CD4-positive, alpha-beta memory T cell (primary cell): ENCODE results near the gene HLA-DPA1. TPM values are rescaled to one million over a fixed set of nuclear protein-coding genes. Genes with fewer than 3 reads are reported as not detected.

ENCODE experiments used
- CTCF ChIA-PET: fragments of 350-600 bp; sonication (Branson Sonifier 250); formaldehyde crosslinking; loops from one replicate; lab custom pipeline; 2021; ENCODE audit warnings: inconsistent platforms; ENCODE audit not compliant: partially characterized antibody; lab: Charles Lee
- POLR2A ChIA-PET: fragments of 350-600 bp; sonication (Branson Sonifier 250); formaldehyde crosslinking; loops from one replicate; lab custom pipeline; 2021; ENCODE audit not compliant: partially characterized antibody; lab: Charles Lee
- DNase-seq, 5 donors: peaks; one replicate each; pipeline versions ENCODE4 v3.0.0 to v3.0.0-alpha.2; 2020 to 2022; ENCODE audit warnings: mixed read lengths in 1 of 5
- H3K27ac ChIP-seq: one replicate; pipeline ENCODE4 v1.7.0; 2013; ENCODE audit warnings: low read depth, low read length
- H3K27me3 ChIP-seq: 2 replicates; pipeline ENCODE4 v1.7.0; 2013; ENCODE audit warnings: mild to moderate bottlenecking, low read length, moderate library complexity; ENCODE audit not compliant: insufficient read depth
- H3K36me3 ChIP-seq: 2 replicates; pipeline ENCODE4 v1.7.0; 2013; ENCODE audit warnings: mild to moderate bottlenecking, low read length, moderate library complexity; ENCODE audit not compliant: insufficient read depth
- H3K4me1 ChIP-seq: 2 replicates; pipeline ENCODE4 v1.7.0; 2013; ENCODE audit warnings: mild to moderate bottlenecking, low read length, moderate library complexity; ENCODE audit not compliant: insufficient read depth
- H3K4me3 ChIP-seq, 2 donors: one replicate each; pipeline ENCODE4 v1.7.0; 2013; ENCODE audit warnings: low read length in 2 of 2, mild to moderate bottlenecking in 1 of 2
- H3K9me3 ChIP-seq, 2 donors: one replicate each; pipeline ENCODE4 v1.7.0; 2013; ENCODE audit warnings: low read length in 2 of 2, control low read depth in 1 of 2; ENCODE audit not compliant: control insufficient read depth in 1 of 2
- H3K27ac Mint-ChIP-seq, 7 donors: one replicate each; pipeline ENCODE4 v1.8.0; 2020 to 2021; ENCODE audit warnings: mixed read lengths in 7 of 7, mild to moderate bottlenecking in 6 of 7, inconsistent platforms in 3 of 7, moderate library complexity in 3 of 7
- H3K27me3 Mint-ChIP-seq, 2 donors: one replicate each; pipeline ENCODE4 v1.8.0; 2020 to 2021; ENCODE audit warnings: mixed read lengths in 2 of 2
- H3K36me3 Mint-ChIP-seq, 2 donors: one replicate each; pipeline ENCODE4 v1.8.0; 2020 to 2021; ENCODE audit warnings: mixed read lengths in 2 of 2, inconsistent platforms in 1 of 2, mild to moderate bottlenecking in 1 of 2
- H3K4me1 Mint-ChIP-seq, 4 donors: one replicate each; pipeline ENCODE4 v1.8.0; 2020 to 2021; ENCODE audit warnings: mixed read lengths in 4 of 4, mild to moderate bottlenecking in 1 of 4
- H3K4me3 Mint-ChIP-seq, 8 donors: one replicate each; pipeline ENCODE4 v1.8.0; 2020 to 2021; ENCODE audit warnings: mixed read lengths in 8 of 8, mild to moderate bottlenecking in 7 of 8, moderate library complexity in 6 of 8, inconsistent platforms in 3 of 8
- H3K9me3 Mint-ChIP-seq, 8 donors: one replicate each; pipeline ENCODE4 v1.8.0; 2020 to 2021; ENCODE audit warnings: mixed read lengths in 8 of 8, mild to moderate bottlenecking in 5 of 8, inconsistent platforms in 3 of 8, moderate library complexity in 1 of 8
- intact Hi-C: fragments of 100-400 bp; cut with micrococcal nuclease; formaldehyde crosslinking; loops from one replicate; pipeline ENCODE4 v1.15.1; 2023
- polyA plus RNA-seq, 2 donors: library from polyadenylated mRNA; unstranded; fragments of 300-500 nt; fragmentation: Illumina TruSeq; gene quantifications; one replicate each; pipeline ENCODE4 v1.2.3, GENCODE V29; 2021
- total RNA-seq, 2 experiments: library from RNA; stranded (reverse); gene quantifications; one replicate each; pipeline ENCODE4 v1.2.3, GENCODE V29; 2021

HLA-DPA1 gene
- total and polyA plus RNA-seq, 4 experiments from 2014 or later: 17.0 to 41.6 (median 29.1) TPM

GRCh38 chr6:33091957-33092356 lies 18.5 kb upstream of the HLA-DPA1 start:
- H3K27me3 Mint-ChIP-seq: peaks cover 9 to 29% of the 10 kb centered on the region in 2 donors
- Histone ChIP-seq H3K27ac (no peak overlapping the region), H3K4me3 (no peak overlapping the region), H3K9me3 (no peaks in the 10 kb centered on the region), H3K36me3 (no peaks in the 10 kb centered on the region), H3K27me3 (no peaks in the 10 kb centered on the region), H3K4me1 (no peaks in the 10 kb centered on the region)
- intact Hi-C loops: loop anchor here (1.0 kb wide), 1 partner anchor 78 kb away; no protein-coding TSS in a partner anchor
- ChIA-PET CTCF (no interaction called here), POLR2A (no interaction called here)
- peaks cover 2% of the 10 kb centered on the region in 2 donors for H3K36me3 Mint-ChIP-seq
- H3K4me1 Mint-ChIP-seq: no peaks in the 10 kb centered on the region
- no peak overlapping the region for H3K4me3 Mint-ChIP-seq
- peaks cover 0 to 7% (median 2%) of the 10 kb centered on the region in 8 donors for H3K9me3 Mint-ChIP-seq
- DNase-seq: peak in 4 of 5 donors; percentile 33 to 41 (median 36)
- H3K27ac Mint-ChIP-seq: no peak overlapping the region

- Histone ChIP-seq H3K27me3 (no peaks in the 10 kb centered on the region), H3K4me1 (no peaks in the 10 kb centered on the region), H3K27ac (no peak overlapping the region), H3K36me3 (peaks cover 14% of the 10 kb centered on the region), H3K9me3 (no peaks in the 10 kb centered on the region), H3K4me3 (no peak overlapping the region)
- no peaks in the 10 kb centered on the region for H3K4me1 Mint-ChIP-seq
- intact Hi-C loops: no loop called here
- ChIA-PET CTCF (interaction anchor here (0.8 to 2.5 kb wide), 4 partner anchors 9 to 76 kb away, joined by 3 to 9 read pairs (median 3); partner anchors contain the start of gene HLA-DPA1), POLR2A (no interaction called here)
- no peak overlapping the region for H3K4me3 Mint-ChIP-seq
- no peak for DNase-seq
- H3K9me3 Mint-ChIP-seq: peaks cover 0 to 4% (median 0%) of the 10 kb centered on the region in 8 donors
- H3K27me3 Mint-ChIP-seq: peaks cover 1 to 16% of the 10 kb centered on the region in 2 donors
- peak overlapping the region in 1 of 7 donors; percentile 62 for H3K27ac Mint-ChIP-seq
- H3K36me3 Mint-ChIP-seq: peaks cover 0 to 4% of the 10 kb centered on the region in 2 donors
Observed at GRCh38 chr6:33088931-33089620, 15.6 kb upstream of the HLA-DPA1 start.

GRCh38 chr6:33088258-33088930 lies 14.9 kb upstream of the HLA-DPA1 start:
- Histone ChIP-seq H3K4me1 (no peaks in the 10 kb centered on the region), H3K27me3 (no peaks in the 10 kb centered on the region), H3K4me3 (no peak overlapping the region), H3K9me3 (no peaks in the 10 kb centered on the region), H3K27ac (no peak overlapping the region), H3K36me3 (peaks cover 14% of the 10 kb centered on the region)
- CTCF ChIA-PET: interaction anchor here (0.8 to 2.5 kb wide), 3 partner anchors 8 to 75 kb away, joined by 3 to 9 read pairs (median 3); partner anchors contain the start of gene HLA-DPA1
- Mint-ChIP-seq H3K4me1 (no peaks in the 10 kb centered on the region), H3K36me3 (peaks cover 0 to 4% of the 10 kb centered on the region in 2 donors), H3K4me3 (no peak overlapping the region), H3K27ac (peak overlapping the region in 1 of 7 donors; percentile 9), H3K9me3 (peaks cover 0 to 4% (median 0%) of the 10 kb centered on the region in 8 donors), H3K27me3 (peaks cover 1 to 16% of the 10 kb centered on the region in 2 donors)
- POLR2A ChIA-PET: no interaction called here
- no peak for DNase-seq
- intact Hi-C loops: no loop called here

GRCh38 chr6:33085627-33086026 lies 12.2 kb upstream of the HLA-DPA1 start:
- DNase-seq: no peak
- Histone ChIP-seq H3K4me1 (no peaks in the 10 kb centered on the region), H3K27ac (no peak overlapping the region), H3K9me3 (no peaks in the 10 kb centered on the region), H3K36me3 (peaks cover 14% of the 10 kb centered on the region), H3K4me3 (no peak overlapping the region), H3K27me3 (no peaks in the 10 kb centered on the region)
- H3K27ac Mint-ChIP-seq: no peak overlapping the region
- no peak overlapping the region for H3K4me3 Mint-ChIP-seq
- H3K27me3 Mint-ChIP-seq: peaks cover 1 to 7% of the 10 kb centered on the region in 2 donors
- H3K9me3 Mint-ChIP-seq: peaks cover 0 to 2% (median 0%) of the 10 kb centered on the region in 8 donors
- ChIA-PET CTCF (interaction anchor here (1.1 to 1.3 kb wide), 3 partner anchors 10 to 72 kb away, joined by 3 to 6 read pairs (median 4); partner anchors contain the start of gene HLA-DPB1), POLR2A (no interaction called here)
- peaks cover 0 to 13% (median 7%) of the 10 kb centered on the region in 4 donors for H3K4me1 Mint-ChIP-seq
- intact Hi-C loops: no loop called here
- H3K36me3 Mint-ChIP-seq: peaks cover 0 to 6% of the 10 kb centered on the region in 2 donors

GRCh38 chr6:33082702-33083101 lies 9.3 kb upstream of the HLA-DPA1 start:
- intact Hi-C loops: loop anchor here (2.0 kb wide), 1 partner anchor 68 kb away; no protein-coding TSS in a partner anchor
- peaks cover 0 to 1% of the 10 kb centered on the region in 2 donors for H3K27me3 Mint-ChIP-seq
- peak overlapping the region in 1 of 8 donors; percentile 1 for H3K4me3 Mint-ChIP-seq
- H3K36me3 ChIP-seq: peaks cover 14% of the 10 kb centered on the region
- H3K4me1 Mint-ChIP-seq: peaks cover 2 to 28% (median 13%) of the 10 kb centered on the region in 4 donors
- H3K27ac ChIP-seq: no peak overlapping the region
- CTCF ChIA-PET: interaction anchor here (0.7 to 7.0 kb wide), 7 partner anchors 32 to 166 kb away, joined by 3 to 108 read pairs (median 4); partner anchors contain the start of gene HLA-DOA
- POLR2A ChIA-PET: interaction anchor here (0.7 kb wide), 1 partner anchor 68 kb away, joined by 4 read pairs; no protein-coding TSS in a partner anchor
- H3K27ac Mint-ChIP-seq: no peak overlapping the region
- peaks cover 11% of the 10 kb centered on the region for H3K4me1 ChIP-seq
- no peak overlapping the region for H3K4me3 ChIP-seq
- H3K36me3 Mint-ChIP-seq: peaks cover 0 to 6% of the 10 kb centered on the region in 2 donors
- H3K27me3 ChIP-seq: no peaks in the 10 kb centered on the region
- H3K9me3 Mint-ChIP-seq: peaks cover 0 to 2% (median 0%) of the 10 kb centered on the region in 8 donors
- peak in 1 of 5 donors; percentile 10 for DNase-seq
- no peaks in the 10 kb centered on the region for H3K9me3 ChIP-seq

- Mint-ChIP-seq H3K4me3 (peak overlapping the region in 1 of 8 donors; percentile 3), H3K27me3 (peaks cover 3% of the 10 kb centered on the region in 2 donors), H3K9me3 (peaks cover 0 to 2% (median 0%) of the 10 kb centered on the region in 8 donors), H3K36me3 (peaks cover 0 to 6% of the 10 kb centered on the region in 2 donors), H3K4me1 (peaks cover 10 to 38% (median 18%) of the 10 kb centered on the region in 4 donors), H3K27ac (peak overlapping the region in 4 of 7 donors; percentile 65 to 86 (median 68))
- Histone ChIP-seq H3K4me1 (peaks cover 15% of the 10 kb centered on the region), H3K27ac (no peak overlapping the region), H3K4me3 (no peak overlapping the region), H3K36me3 (peaks cover 14% of the 10 kb centered on the region), H3K27me3 (no peaks in the 10 kb centered on the region), H3K9me3 (no peaks in the 10 kb centered on the region)
- ChIA-PET POLR2A (interaction anchor here (0.6 to 0.9 kb wide), 2 partner anchors 236 to 366 kb away, joined by 3 read pairs; no protein-coding TSS in a partner anchor), CTCF (interaction anchor here (1.0 to 7.0 kb wide), 4 partner anchors 8 to 167 kb away, joined by 3 to 108 read pairs (median 7); partner anchors contain the start of gene HLA-DPA1)
- no peak for DNase-seq
- intact Hi-C loops: no loop called here
Observed at GRCh38 chr6:33081098-33081824, 7.8 kb upstream of the HLA-DPA1 start.
